DOHH2 (cell line): Measurements from ENCODE around the gene NDUFAF5.
A peak's percentile ranks its signal among the peaks of the same experiment; 100 is the strongest.

Experiments
- H3F3A ChIP-seq: fragments of 200-600 bp; sonication (generic), shearing (Covaris generic); 2 replicates; pipeline ENCODE4 v1.6.0; 2016; ENCODE audit warnings: antibody characterized with exemption, mild to moderate bottlenecking; ENCODE audit not compliant: control insufficient read depth, insufficient read depth
- H3K27ac ChIP-seq: fragments of 200-600 bp; sonication (generic); 2 replicates; pipeline ENCODE4 v1.5.1; 2014; ENCODE audit warnings: low read depth, mild to moderate bottlenecking, low read length, moderate library complexity
- H3K27me3 ChIP-seq: fragments of 200-600 bp; sonication (generic); 2 replicates; pipeline ENCODE4 v1.6.1; 2014; ENCODE audit warnings: mild to moderate bottlenecking, low read length, mixed read lengths; ENCODE audit not compliant: control insufficient read depth
- H3K36me3 ChIP-seq: fragments of 200-600 bp; sonication (generic); 2 replicates; pipeline ENCODE4 v1.6.1; 2014; ENCODE audit warnings: mild to moderate bottlenecking, low read length, moderate library complexity, mixed read lengths; ENCODE audit not compliant: control insufficient read depth
- H3K4me1 ChIP-seq: fragments of 200-600 bp; sonication (generic); 2 replicates; pipeline ENCODE4 v1.6.1; 2014; ENCODE audit warnings: mild to moderate bottlenecking, low read length, mixed read lengths; ENCODE audit not compliant: control insufficient read depth
- H3K4me2 ChIP-seq: fragments of 200-600 bp; sonication (generic); 2 replicates; pipeline ENCODE4 v1.6.0; 2014; ENCODE audit warnings: mild to moderate bottlenecking, low read length, moderate library complexity
- H3K4me3 ChIP-seq: fragments of 200-600 bp; sonication (generic); 2 replicates; pipeline ENCODE4 v1.5.1; 2014; ENCODE audit warnings: mild to moderate bottlenecking, low read length, mixed read lengths
- H3K79me2 ChIP-seq: fragments of 200-600 bp; sonication (generic); 2 replicates; pipeline ENCODE4 v1.6.1; 2014; ENCODE audit warnings: mild to moderate bottlenecking, low read length, mixed read lengths; ENCODE audit not compliant: control insufficient read depth
- H3K9me2 ChIP-seq: fragments of 200-600 bp; sonication (generic); replicated peaks from 2 replicates; pipeline ENCODE4 v1.6.1; 2014; ENCODE audit warnings: mild to moderate bottlenecking, low read length, mixed read lengths; ENCODE audit not compliant: control insufficient read depth
- H3K9me3 ChIP-seq: fragments of 200-600 bp; sonication (generic); 2 replicates; pipeline ENCODE4 v1.6.1; 2014; ENCODE audit warnings: antibody characterized with exemption, low read length, mixed read lengths; ENCODE audit not compliant: control insufficient read depth, insufficient read depth
- H4K20me1 ChIP-seq: fragments of 200-600 bp; sonication (generic); 2 replicates; pipeline ENCODE4 v1.6.0; 2014; ENCODE audit warnings: low read depth, mild to moderate bottlenecking, antibody characterized with exemption, low read length, moderate library complexity; ENCODE audit not compliant: control insufficient read depth, insufficient read depth
- EZH2phosphoT487 ChIP-seq: fragments of 200-600 bp; sonication (generic); IDR thresholded peaks from 2 replicates; pipeline ENCODE4 v1.6.1; 2017; ENCODE audit warnings: borderline replicate concordance, mild to moderate bottlenecking, antibody characterized with exemption, low read length, moderate library complexity, mixed read lengths
- TF ChIP-seq, protein P1 (sequence below): fragments of 200-600 bp; sonication (generic); IDR thresholded peaks from one replicate; pipeline ENCODE4 v1.5.1; 2014; ENCODE audit warnings: antibody characterized with exemption, mild to moderate bottlenecking, low read depth, low read length; ENCODE audit not compliant: poor library complexity, severe bottlenecking

Gene NDUFAF5

DNA sequence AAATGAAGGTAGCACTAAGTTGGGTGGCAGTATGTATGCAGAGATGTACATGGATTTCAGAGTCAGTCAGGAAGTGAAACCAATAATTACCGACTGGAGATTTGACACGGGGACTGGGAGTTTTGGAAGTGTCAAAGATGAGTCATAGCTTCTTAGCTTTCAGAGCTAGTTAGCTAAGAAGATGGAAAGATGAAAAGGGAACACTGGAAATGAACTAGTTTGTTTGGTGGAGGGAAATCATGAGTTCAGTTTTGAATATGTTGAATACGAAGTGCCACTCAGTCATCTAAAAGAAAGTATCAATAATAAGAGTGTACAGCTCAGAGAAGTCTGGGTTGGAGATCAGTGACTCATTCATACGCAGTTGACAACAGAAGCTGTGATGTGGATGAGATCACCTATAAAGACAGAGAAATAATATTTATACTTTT is 7.6 kb upstream of the NDUFAF5 start:
- Histone ChIP-seq H3K4me2 (no peak overlapping the region), H3K36me3 (peaks cover 75% of the 10 kb centered on the region), H3K79me2 (peaks cover 18% of the 10 kb centered on the region), H3K4me3 (no peak overlapping the region), H4K20me1 (peaks cover 46% of the 10 kb centered on the region), H3K4me1 (peaks cover 31% of the 10 kb centered on the region), H3K27ac (no peak overlapping the region), H3K9me2 (no peaks in the 10 kb centered on the region), H3K27me3 (no peaks in the 10 kb centered on the region), H3F3A (peaks cover 27% of the 10 kb centered on the region), H3K9me3 (no peaks in the 10 kb centered on the region)
- TF ChIP-seq, protein P1, sequence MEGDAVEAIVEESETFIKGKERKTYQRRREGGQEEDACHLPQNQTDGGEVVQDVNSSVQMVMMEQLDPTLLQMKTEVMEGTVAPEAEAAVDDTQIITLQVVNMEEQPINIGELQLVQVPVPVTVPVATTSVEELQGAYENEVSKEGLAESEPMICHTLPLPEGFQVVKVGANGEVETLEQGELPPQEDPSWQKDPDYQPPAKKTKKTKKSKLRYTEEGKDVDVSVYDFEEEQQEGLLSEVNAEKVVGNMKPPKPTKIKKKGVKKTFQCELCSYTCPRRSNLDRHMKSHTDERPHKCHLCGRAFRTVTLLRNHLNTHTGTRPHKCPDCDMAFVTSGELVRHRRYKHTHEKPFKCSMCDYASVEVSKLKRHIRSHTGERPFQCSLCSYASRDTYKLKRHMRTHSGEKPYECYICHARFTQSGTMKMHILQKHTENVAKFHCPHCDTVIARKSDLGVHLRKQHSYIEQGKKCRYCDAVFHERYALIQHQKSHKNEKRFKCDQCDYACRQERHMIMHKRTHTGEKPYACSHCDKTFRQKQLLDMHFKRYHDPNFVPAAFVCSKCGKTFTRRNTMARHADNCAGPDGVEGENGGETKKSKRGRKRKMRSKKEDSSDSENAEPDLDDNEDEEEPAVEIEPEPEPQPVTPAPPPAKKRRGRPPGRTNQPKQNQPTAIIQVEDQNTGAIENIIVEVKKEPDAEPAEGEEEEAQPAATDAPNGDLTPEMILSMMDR, result no peak
- TF ChIP-seq EZH2phosphoT487, result no peak

DNA sequence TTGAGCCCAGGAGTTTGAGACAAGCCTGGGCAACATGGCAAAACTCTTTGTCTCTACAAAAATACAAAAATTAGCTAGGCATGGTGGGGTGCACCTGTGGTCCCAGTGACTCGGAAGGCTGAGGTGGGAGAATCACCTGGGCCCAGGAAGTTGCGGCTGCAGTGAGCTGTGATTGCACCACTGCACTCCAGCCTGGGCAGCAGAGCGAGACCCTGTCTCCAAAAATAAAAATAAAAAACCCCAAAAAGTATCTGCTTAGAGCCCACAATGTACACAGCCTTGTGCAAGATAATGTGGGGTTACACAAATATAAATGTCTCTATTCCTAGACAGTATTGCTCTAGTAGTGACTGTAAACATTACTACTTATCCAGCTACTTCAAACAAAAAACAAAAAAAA is 6.0 kb upstream of the NDUFAF5 start:
- Histone ChIP-seq H3K4me2 (peak overlapping the region; percentile 50), H3K79me2 (peaks cover 29% of the 10 kb centered on the region), H3K9me2 (no peaks in the 10 kb centered on the region), H3K27ac (no peak overlapping the region), H3K27me3 (no peaks in the 10 kb centered on the region), H4K20me1 (peaks cover 49% of the 10 kb centered on the region), H3K4me1 (peaks cover 36% of the 10 kb centered on the region), H3K9me3 (no peaks in the 10 kb centered on the region), H3F3A (peaks cover 18% of the 10 kb centered on the region), H3K4me3 (0 out of 2 replicates have a peak overlapping the region, but pooled peaks have one; percentile 2), H3K36me3 (peaks cover 74% of the 10 kb centered on the region)
- TF ChIP-seq, protein P1, result no peak
- peak; percentile 71; the same call in 1 of the 2 replicates for TF ChIP-seq EZH2phosphoT487

DNA sequence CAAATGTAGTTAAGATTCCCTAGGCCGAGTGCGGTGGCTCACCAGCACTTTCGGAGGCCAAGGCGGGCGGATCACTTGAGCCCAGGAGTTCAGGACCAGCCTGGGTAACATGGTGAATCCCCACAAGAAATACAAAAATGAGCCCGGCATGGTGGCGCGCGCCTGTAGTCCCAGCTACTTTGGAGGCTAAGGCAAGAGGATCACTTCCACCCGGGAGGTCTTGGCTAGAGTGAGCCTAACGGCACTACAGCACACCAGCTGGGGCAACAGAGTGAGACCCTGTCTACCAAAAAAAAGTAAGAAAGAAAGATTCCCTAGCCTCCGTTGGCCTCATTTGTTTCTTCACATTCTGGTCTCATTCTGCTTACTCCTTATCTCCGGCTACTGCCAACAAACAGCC is 1.3 kb upstream of the NDUFAF5 start:
- TF ChIP-seq, protein P1, result no peak
- no peak for TF ChIP-seq EZH2phosphoT487
- Histone ChIP-seq H4K20me1 (peaks cover 32% of the 10 kb centered on the region), H3K4me3 (peak overlapping the region; percentile 87), H3K9me2 (no peaks in the 10 kb centered on the region), H3K27me3 (no peaks in the 10 kb centered on the region), H3K27ac (no peak overlapping the region), H3K4me1 (peaks cover 46% of the 10 kb centered on the region), H3F3A (peaks cover 14% of the 10 kb centered on the region), H3K79me2 (peaks cover 65% of the 10 kb centered on the region), H3K9me3 (no peaks in the 10 kb centered on the region), H3K4me2 (peak overlapping the region; percentile 66), H3K36me3 (peaks cover 45% of the 10 kb centered on the region)
